HTR-8/SVneo (cell line): ENCODE results near the gene PSME2.

Experiments
- DNase-seq: peaks from one replicate; pipeline ENCODE4 v3.0.0; 2011; ENCODE audit warnings: low spot score, mixed read lengths; ENCODE audit not compliant: insufficient read length
- FAIRE-seq: peaks from 2 replicates; lab custom pipeline; 2011; peaks lifted over from hg19 to GRCh38; lab: Jason Lieb, UNC

PSME2 gene

GRCh38 chr14:24146453-24146977, at the start of gene PSME2:
TSS of gene PSME2 (minus strand) at chr14:24146610. CDS start at chr14:24146581, 29 bp downstream.
- FAIRE-seq = no peak

GRCh38 chr14:24195186-24196070, 49.0 kb upstream of the PSME2 start, which contains the start of gene TM9SF1:
TSS of gene TM9SF1 (minus strand) at chr14:24195441. CDS start at chr14:24195019, 422 bp downstream.
- FAIRE-seq (no peak), DNase-seq (peak; percentile 66)

More at GRCh38 chr14:24146453-24146977, at the start of gene PSME2:
- peak; percentile 93 for DNase-seq

GRCh38 chr14:24194873-24195185, 48.4 kb upstream of the PSME2 start:
- DNase-seq (no peak), FAIRE-seq (no peak)

- DNase-seq (no peak), FAIRE-seq (no peak)
Measured at GRCh38 chr14:24194186-24194872, 47.9 kb upstream of the PSME2 start.

- FAIRE-seq (no peak), DNase-seq (no peak)
Measured at GRCh38 chr14:24192933-24193332, 46.5 kb upstream of the PSME2 start.

GRCh38 chr14:24190416-24190815, 44.0 kb upstream of the PSME2 start:
- DNase-seq (no peak), FAIRE-seq (no peak)

GRCh38 chr14:24189460-24189859, 43.0 kb upstream of the PSME2 start:
- DNase-seq (no peak), FAIRE-seq (no peak)

- FAIRE-seq (no peak), DNase-seq (no peak)
Measured at GRCh38 chr14:24189059-24189375, 42.6 kb upstream of the PSME2 start.

GRCh38 chr14:24188251-24189058, 42.0 kb upstream of the PSME2 start, which contains the start of gene IPO4:
TSS of gene IPO4 (minus strand) at chr14:24188816. CDS start at chr14:24188787, 29 bp downstream.
- DNase-seq (peak; percentile 90), FAIRE-seq (no peak)

GRCh38 chr14:24187539-24187915, 41.1 kb upstream of the PSME2 start:
- DNase-seq = no peak
- FAIRE-seq = no peak

- FAIRE-seq = no peak
- no peak for DNase-seq
Measured at GRCh38 chr14:24186831-24187538, 40.6 kb upstream of the PSME2 start.

- FAIRE-seq = no peak
Measured at GRCh38 chr14:24185741-24186140, 39.3 kb upstream of the PSME2 start.

GRCh38 chr14:24185026-24185425, 38.6 kb upstream of the PSME2 start:
- DNase-seq (no peak), FAIRE-seq (no peak)

More at GRCh38 chr14:24185741-24186140, 39.3 kb upstream of the PSME2 start:
- no peak for DNase-seq

GRCh38 chr14:24184104-24184970, 37.9 kb upstream of the PSME2 start:
- DNase-seq = no peak
- FAIRE-seq = no peak

GRCh38 chr14:24183014-24183481, 36.6 kb upstream of the PSME2 start:
- no peak for FAIRE-seq

GRCh38 chr14:24182110-24182882, 35.9 kb upstream of the PSME2 start:
- DNase-seq (no peak), FAIRE-seq (no peak)

More at GRCh38 chr14:24183014-24183481, 36.6 kb upstream of the PSME2 start:
- no peak for DNase-seq

GRCh38 chr14:24181371-24182077, 35.1 kb upstream of the PSME2 start:
- DNase-seq (no peak), FAIRE-seq (no peak)
